K562 (cell line): Measurements from ENCODE around the gene UTP4. TPM values are rescaled to one million over a fixed set of nuclear protein-coding genes. Genes with fewer than 3 reads are reported as not detected.

Experiments
- ATAC-seq: fragments of 200-7000 bp; cut with Tn5 transposase; 3 replicates; pipeline ENCODE4 v1.9.1; 2020; ENCODE audit warnings: moderate library complexity
- BruUV-seq: library from RNA; stranded (reverse); fragments of 400-500 nt; replicated peaks from 2 replicates; lab custom pipeline; 2021; lab: Mats Ljungman, UMichigan
- CTCF ChIA-PET: fragments of 300-600 bp; formaldehyde crosslinking; extraction: SDS; loops from one replicate; lab custom pipeline; 2021; ENCODE audit warnings: low intra/inter-chr PET ratio; lab: Yijun Ruan, JAX
- POLR2A ChIA-PET: fragments of 300-600, 350-650 bp; sonication (Branson Sonifier 250); formaldehyde crosslinking; extraction: SDS; loops from one replicate; lab custom pipeline; 2021; ENCODE audit warnings: antibody characterized with exemption, inconsistent platforms; lab: Yijun Ruan, JAX
- DNase-seq, 4 experiments: peaks; one replicate each; pipeline versions ENCODE4 v3.0.0 to v3.0.0-alpha.2; 2011 to 2018; ENCODE audit warnings: low spot score in 3 of 4, mixed read lengths in 3 of 4; ENCODE audit errors: extremely low read depth in 1 of 4
- FAIRE-seq: peaks from 2 replicates; lab custom pipeline; 2011; peaks lifted over from hg19 to GRCh38; lab: Jason Lieb, UNC
- H2AFZ ChIP-seq: 2 replicates; pipeline ENCODE4 v1.6.0; 2011; ENCODE audit warnings: low read depth, low read length, control low read depth, inconsistent platforms
- H3K27ac ChIP-seq: fragments of 200-600 bp; 3 replicates; pipeline ENCODE4 v1.8.0; 2011; ENCODE audit warnings: low read depth, mild to moderate bottlenecking, control low read depth, inconsistent platforms, low read length, moderate library complexity, mixed read lengths; ENCODE audit errors: extremely low read depth
- H3K27me3 ChIP-seq, 2 experiments: fragments of 300-600 bp in 1 of 2; 2 replicates in 1 of 2; 3 replicates in 1 of 2; pipeline versions ENCODE4 v1.6.0 to v1.8.0; 2011; ENCODE audit warnings: inconsistent platforms in 2 of 2, low read length in 2 of 2, mild to moderate bottlenecking in 1 of 2, mixed read lengths in 1 of 2, moderate library complexity in 1 of 2; ENCODE audit not compliant: control insufficient read depth in 2 of 2, insufficient read depth in 2 of 2
- H3K36me3 ChIP-seq: fragments of 300-600 bp; 3 replicates; pipeline ENCODE4 v1.8.0; 2011; ENCODE audit warnings: mild to moderate bottlenecking, low read length, inconsistent platforms; ENCODE audit not compliant: control insufficient read depth, insufficient read depth
- H3K4me1 ChIP-seq, 2 experiments: fragments of 200-600 bp in 1 of 2; replicated peaks in 1 of 2; 2 replicates in 1 of 2; 3 replicates in 1 of 2; pipeline versions ENCODE4 v1.5.1 to v1.8.0; 2011; ENCODE audit warnings: inconsistent platforms in 2 of 2, low read length in 2 of 2, mild to moderate bottlenecking in 1 of 2, mixed read lengths in 1 of 2, moderate library complexity in 1 of 2; ENCODE audit not compliant: control insufficient read depth in 2 of 2, insufficient read depth in 2 of 2
- H3K4me2 ChIP-seq: 2 replicates; pipeline ENCODE4 v1.6.1; 2011; ENCODE audit warnings: low read length, control low read depth, inconsistent platforms, mixed read lengths; ENCODE audit not compliant: insufficient read depth
- H3K4me3 ChIP-seq: fragments of 200-600 bp; sonication (generic), shearing (Covaris generic); 2 replicates; pipeline ENCODE4 v1.5.1; 2016; ENCODE audit warnings: control low read depth, inconsistent platforms
- H3K79me2 ChIP-seq: fragments of 200-600 bp; 3 replicates; pipeline ENCODE4 v1.8.0; 2011; ENCODE audit warnings: low read length, inconsistent platforms; ENCODE audit not compliant: control insufficient read depth, insufficient read depth
- H3K9ac ChIP-seq, 2 experiments: 2 replicates each; pipeline versions ENCODE4 v1.6.0 to v1.6.1; 2011; ENCODE audit warnings: low read depth in 2 of 2, low read length in 2 of 2, control low read depth in 1 of 2, inconsistent platforms in 1 of 2, mild to moderate bottlenecking in 1 of 2, mixed read lengths in 1 of 2; ENCODE audit not compliant: insufficient read depth in 1 of 2
- H3K9me1 ChIP-seq: one replicate; pipeline ENCODE4 v1.6.0; 2011; ENCODE audit warnings: inconsistent platforms, mild to moderate bottlenecking, low read length, moderate library complexity; ENCODE audit not compliant: control insufficient read depth, insufficient read depth
- H3K9me3 ChIP-seq: replicated peaks from 2 replicates; pipeline ENCODE4 v1.5.1; 2011; ENCODE audit warnings: low read depth, low read length, inconsistent platforms; ENCODE audit not compliant: control insufficient read depth, insufficient read depth
- H4K20me1 ChIP-seq: replicated peaks from 2 replicates; pipeline ENCODE4 v1.6.1; 2011; ENCODE audit warnings: low read length, inconsistent platforms, mixed read lengths; ENCODE audit not compliant: control insufficient read depth, insufficient read depth
- BCL6 ChIP-seq: fragments of 250-450 bp; sonication (Bioruptor Pico); IDR thresholded peaks from 2 replicates; pipeline ENCODE4 v1.4.0; 2020
- GTF2A2 ChIP-seq: IDR thresholded peaks from 2 replicates; pipeline ENCODE4 v1.6.1; 2016; ENCODE audit warnings: mild to moderate bottlenecking, missing genetic modification characterization, missing compliant biosample characterization
- MCM3 ChIP-seq: fragments of 450-650 bp; IDR thresholded peaks from 2 replicates; pipeline ENCODE4 v1.6.1; 2016
- PTBP1 ChIP-seq: fragments of 200-400 bp; formaldehyde crosslinking; IDR thresholded peaks from 2 replicates; pipeline ENCODE4 v1.6.1; 2017; ENCODE audit warnings: low read depth, low read length
- SRSF1 ChIP-seq: fragments of 200-400 bp; formaldehyde crosslinking; IDR thresholded peaks from 2 replicates; pipeline ENCODE4 v1.6.1; 2017; ENCODE audit warnings: mild to moderate bottlenecking, low read depth, low read length, moderate library complexity
- ZNF23 ChIP-seq: fragments of 250-450 bp; sonication (Bioruptor Pico); IDR thresholded peaks from 2 replicates; pipeline ENCODE4 v1.4.0; 2020; ENCODE audit warnings: mild to moderate bottlenecking
- ZNF707 ChIP-seq: fragments of 250-450 bp; sonication (Bioruptor Pico); conservative IDR thresholded peaks from 2 replicates; pipeline ENCODE4 v1.8.0; 2022; ENCODE audit warnings: inconsistent platforms, mild to moderate bottlenecking, moderate library complexity
- WGBS: fragments of 100-300 bp; shearing (Covaris generic); methylation state at CpG from one replicate; pipeline ENCODE4 v1.1.6; 2016; ENCODE audit warnings: low coverage, mixed read lengths; ENCODE audit not compliant: insufficient coverage; ENCODE audit errors: missing lambda C conversion rate; 5-methylcytosine and 5-hydroxymethylcytosine counted together
- in situ Hi-C: fragments of 300-500 bp; cut with MboI; formaldehyde crosslinking; loops from 4 replicates; pipeline ENCODE4 v1.15.0; 2018; ENCODE audit warnings: inconsistent platforms, mixed read lengths
- intact Hi-C: fragments of 100-400 bp; cut with micrococcal nuclease; formaldehyde crosslinking; loops from 2 replicates; pipeline ENCODE4 v1.14.2; 2022
- polyA plus RNA-seq, 8 experiments: library from polyadenylated mRNA; depleted of rRNA in 4 of 8; stranded (reverse) in 5 of 8; unstranded in 3 of 8; fragments of >200 nt; fragmentation: Nextera tagmentation in 2 of 8; fragmentation: Illumina TruSeq in 1 of 8; extraction: Ambion mirVana in 2 of 8; extraction: Trizol in 1 of 8; gene quantifications; 2 replicates each; pipeline versions ENCODE4 v1.2.1 to v1.2.3, GENCODE V29; 2011 to 2014; ENCODE audit warnings: inconsistent platforms in 1 of 8, missing spikeins in 1 of 8
- total RNA-seq, 7 experiments: library from RNA; depleted of rRNA in 6 of 7; stranded (reverse); fragments of >200 nt in 6 of 7; fragmentation: Illumina TruSeq in 2 of 7; extraction: Trizol in 2 of 7; gene quantifications; 2 replicates each; pipeline versions ENCODE4 v1.2.1 to v1.2.3, GENCODE V29; 2011 to 2021; ENCODE audit warnings: low replicate concordance in 1 of 7
- TF ChIP-seq, protein P1 (sequence below): fragments of 250-450 bp; sonication (Bioruptor Pico); IDR thresholded peaks from 2 replicates; pipeline ENCODE4 v1.4.0; 2020; ENCODE audit warnings: mild to moderate bottlenecking
- TF ChIP-seq, protein P2 (sequence below): fragments of 250-450 bp; sonication (Bioruptor Pico); IDR thresholded peaks from 2 replicates; pipeline ENCODE4 v1.8.0; 2022; ENCODE audit warnings: moderate library complexity, mild to moderate bottlenecking, inconsistent platforms

Gene UTP4
- total and polyA plus RNA-seq, 9 of the 15 experiments (the other 6 are each of a cell fraction or from before 2014, with no cell fraction given) = 46.1 to 203 (median 145) TPM

DNA sequence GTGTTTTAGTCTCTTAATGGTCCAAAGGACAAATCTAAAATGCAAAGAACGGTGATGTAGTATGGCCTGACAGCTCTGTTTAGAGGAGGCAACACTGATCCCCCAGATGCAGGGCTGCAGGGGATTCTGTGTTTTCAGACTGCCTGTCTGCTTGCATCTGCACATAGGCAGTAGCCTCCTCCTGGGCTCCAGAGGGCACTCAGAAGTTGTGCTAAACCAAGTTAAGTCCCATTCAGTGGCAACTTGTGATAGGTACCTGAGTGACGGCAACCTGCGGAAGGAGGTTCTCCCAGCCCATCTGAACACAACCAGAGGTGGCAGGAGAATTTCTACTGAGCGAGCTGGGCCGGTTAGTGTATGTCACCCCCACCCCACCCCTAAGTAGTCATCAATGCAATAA is 17.1 kb upstream of the UTP4 start:
- TF ChIP-seq, protein P1, sequence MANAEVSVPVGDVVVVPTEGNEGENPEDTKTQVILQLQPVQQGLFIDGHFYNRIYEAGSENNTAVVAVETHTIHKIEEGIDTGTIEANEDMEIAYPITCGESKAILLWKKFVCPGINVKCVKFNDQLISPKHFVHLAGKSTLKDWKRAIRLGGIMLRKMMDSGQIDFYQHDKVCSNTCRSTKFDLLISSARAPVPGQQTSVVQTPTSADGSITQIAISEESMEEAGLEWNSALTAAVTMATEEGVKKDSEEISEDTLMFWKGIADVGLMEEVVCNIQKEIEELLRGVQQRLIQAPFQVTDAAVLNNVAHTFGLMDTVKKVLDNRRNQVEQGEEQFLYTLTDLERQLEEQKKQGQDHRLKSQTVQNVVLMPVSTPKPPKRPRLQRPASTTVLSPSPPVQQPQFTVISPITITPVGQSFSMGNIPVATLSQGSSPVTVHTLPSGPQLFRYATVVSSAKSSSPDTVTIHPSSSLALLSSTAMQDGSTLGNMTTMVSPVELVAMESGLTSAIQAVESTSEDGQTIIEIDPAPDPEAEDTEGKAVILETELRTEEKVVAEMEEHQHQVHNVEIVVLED (CRISPR knock-in tag) = no peak
- no peak for TF ChIP-seq GTF2A2 (tag)
- TF ChIP-seq BCL6 (CRISPR knock-in tag) = no peak
- no peak for TF ChIP-seq PTBP1
- TF ChIP-seq ZNF23 (CRISPR knock-in tag) = no peak
- TF ChIP-seq, protein P2, sequence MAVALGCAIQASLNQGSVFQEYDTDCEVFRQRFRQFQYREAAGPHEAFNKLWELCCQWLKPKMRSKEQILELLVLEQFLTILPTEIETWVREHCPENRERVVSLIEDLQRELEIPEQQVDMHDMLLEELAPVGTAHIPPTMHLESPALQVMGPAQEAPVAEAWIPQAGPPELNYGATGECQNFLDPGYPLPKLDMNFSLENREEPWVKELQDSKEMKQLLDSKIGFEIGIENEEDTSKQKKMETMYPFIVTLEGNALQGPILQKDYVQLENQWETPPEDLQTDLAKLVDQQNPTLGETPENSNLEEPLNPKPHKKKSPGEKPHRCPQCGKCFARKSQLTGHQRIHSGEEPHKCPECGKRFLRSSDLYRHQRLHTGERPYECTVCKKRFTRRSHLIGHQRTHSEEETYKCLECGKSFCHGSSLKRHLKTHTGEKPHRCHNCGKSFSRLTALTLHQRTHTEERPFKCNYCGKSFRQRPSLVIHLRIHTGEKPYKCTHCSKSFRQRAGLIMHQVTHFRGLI (CRISPR knock-in tag) = no peak
- TF ChIP-seq SRSF1 = no peak
- TF ChIP-seq ZNF707 = no peak
- TF ChIP-seq MCM3 = no peak
- ATAC-seq (no peak), DNase-seq (no peak), FAIRE-seq (no peak)
- H3K4me1 ChIP-seq = peaks cover 7 to 16% of the 10 kb centered on the region in 2 experiments; a peak in 4 of 5 replicates
- H3K4me3 ChIP-seq = no peak overlapping the region
- H3K4me2 ChIP-seq = no peak overlapping the region
- no peaks in the 10 kb centered on the region for H3K9me3 ChIP-seq
- peaks cover 48% of the 10 kb centered on the region for H3K36me3 ChIP-seq
- no TSS peak for BruUV-seq
- POLR2A ChIA-PET = interaction anchor here (0.7 to 1.3 kb wide), 4 partner anchors 8 to 466 kb away, joined by 3 to 4 read pairs (median 4); no protein-coding TSS in a partner anchor
- peaks cover 10% of the 10 kb centered on the region; the same call in 1 of the 2 replicates for H4K20me1 ChIP-seq
- intact Hi-C loops (loop anchor here (10.0 kb wide), 1 partner anchor 591 kb away; no protein-coding TSS in a partner anchor), in situ Hi-C loops (loop anchor here (10.0 kb wide), 2 partner anchors 411 to 591 kb away; no protein-coding TSS in a partner anchor)
- peaks cover 10% of the 10 kb centered on the region for H3K9me1 ChIP-seq
- H2AFZ ChIP-seq = no peak overlapping the region
- H3K27ac ChIP-seq = no peak overlapping the region
- H3K79me2 ChIP-seq = no peaks in the 10 kb centered on the region
- no peak overlapping the region for H3K9ac ChIP-seq
- CTCF ChIA-PET = no interaction called here
- no peaks in the 10 kb centered on the region for H3K27me3 ChIP-seq
- WGBS = 81% methylated on average over 5 of the region's 5 CpGs
